Gastrocnemius medialis (tissue), 4 donors: ENCODE results near the gene NLK. TPM values are rescaled to one million over a fixed set of nuclear protein-coding genes. Genes with fewer than 3 reads are reported as not detected.

Source experiments
- ATAC-seq, 2 donors: fragments of 150-250 bp; one replicate each; pipeline ENCODE4 v1.9.1; 2016
- DNase-seq, 2 donors: peaks; one replicate each; pipeline ENCODE4 v3.0.0-alpha.2; 2019
- H3K27ac ChIP-seq, 4 donors: fragments of 200-600 bp; sonication (generic); 1 replicate in 1 of 4; 2 replicates in 3 of 4; pipeline ENCODE4 v1.5.1; 2016 to 2018; ENCODE audit warnings: mild to moderate bottlenecking in 2 of 4, moderate library complexity in 1 of 4
- H3K27me3 ChIP-seq, 3 donors: fragments of 200-600 bp; sonication (generic) in 2 of 3; 1 replicate in 1 of 3; 2 replicates in 2 of 3; pipeline versions ENCODE4 v1.5.1 to v1.6.0; 2016 to 2019; ENCODE audit warnings: mild to moderate bottlenecking in 1 of 3, moderate library complexity in 1 of 3
- H3K36me3 ChIP-seq, 2 donors: fragments of 200-600 bp; sonication (generic) in 1 of 2; one replicate each; pipeline ENCODE4 v1.5.1; 2017 to 2018
- H3K4me1 ChIP-seq, 2 donors: fragments of 200-600 bp; sonication (generic) in 1 of 2; one replicate each; pipeline ENCODE4 v1.5.1; 2016 to 2017; ENCODE audit warnings: mild to moderate bottlenecking in 2 of 2
- H3K4me3 ChIP-seq, 4 donors: fragments of 200-600 bp; sonication (generic) in 3 of 4; 1 replicate in 1 of 4; 2 replicates in 3 of 4; pipeline ENCODE4 v1.5.1; 2016 to 2019; ENCODE audit warnings: mild to moderate bottlenecking in 2 of 4
- H3K9me3 ChIP-seq, 3 donors: fragments of 200-600 bp; sonication (generic) in 2 of 3; 1 replicate in 1 of 3; 2 replicates in 2 of 3; pipeline ENCODE4 v1.5.1; 2016 to 2019
- POLR2A ChIP-seq, 2 donors: fragments of 450-650 bp; IDR thresholded peaks; one replicate each; pipeline ENCODE4 v1.6.1; 2017; ENCODE audit warnings: antibody characterized with exemption in 2 of 2, mild to moderate bottlenecking in 2 of 2, moderate library complexity in 2 of 2
- in situ Hi-C, 4 donors: fragments of 200-750 bp; cut with MboI; loops; one replicate each; pipeline versions ENCODE4 v1.15.0 to v1.8.0; 2017; ENCODE audit warnings: low sequenced_read_pairs in 4 of 4
- intact Hi-C: fragments of 100-400 bp; cut with DNase I; formaldehyde crosslinking; loops from one replicate; pipeline ENCODE4 v1.15.1; 2023; ENCODE audit warnings: low total_unique reads
- total RNA-seq, 4 donors: library from RNA; depleted of rRNA; stranded (reverse); fragments of >200 nt; gene quantifications; one replicate each; pipeline versions ENCODE4 v1.1.0 to v1.2.3, GENCODE V29; 2016
- TF ChIP-seq, protein P1 (sequence below), 5 experiments: fragments of 450-650 bp in 3 of 5; fragments of 200-600 bp in 2 of 5; sonication (generic) in 2 of 5; IDR thresholded peaks in 4 of 5; conservative IDR thresholded peaks in 1 of 5; 1 replicate in 4 of 5; 2 replicates in 1 of 5; pipeline ENCODE4 v1.5.1; 2016 to 2019; ENCODE audit warnings: antibody characterized with exemption in 5 of 5, mild to moderate bottlenecking in 3 of 5, moderate library complexity in 3 of 5

NLK gene
- total RNA-seq, 4 donors from 2014 or later = 6.5 to 11.0 (median 9.1) TPM

DNA sequence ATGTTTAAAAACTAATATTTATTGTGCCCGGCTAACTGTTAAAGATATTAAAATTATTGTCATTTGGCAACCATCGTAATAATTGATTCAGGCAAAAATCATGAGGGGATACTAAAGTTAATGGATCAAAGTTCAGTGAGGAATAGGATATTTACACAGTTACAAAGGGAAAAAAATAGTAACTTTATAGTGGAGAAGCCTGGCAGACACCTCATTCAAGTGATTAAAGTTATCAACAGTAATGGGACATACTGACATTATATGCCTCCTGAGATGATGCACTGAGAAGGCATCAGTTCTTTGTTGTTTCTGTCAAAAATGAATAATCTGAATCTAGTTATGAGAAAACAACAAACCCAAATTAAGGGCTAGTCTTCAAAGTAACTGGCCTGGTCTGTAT lies 77.1 kb downstream of the NLK start:
- no peak for DNase-seq
- TF ChIP-seq POLR2A (IDR thresholded peaks at IDR 0.05) = no peak
- TF ChIP-seq, protein P1, sequence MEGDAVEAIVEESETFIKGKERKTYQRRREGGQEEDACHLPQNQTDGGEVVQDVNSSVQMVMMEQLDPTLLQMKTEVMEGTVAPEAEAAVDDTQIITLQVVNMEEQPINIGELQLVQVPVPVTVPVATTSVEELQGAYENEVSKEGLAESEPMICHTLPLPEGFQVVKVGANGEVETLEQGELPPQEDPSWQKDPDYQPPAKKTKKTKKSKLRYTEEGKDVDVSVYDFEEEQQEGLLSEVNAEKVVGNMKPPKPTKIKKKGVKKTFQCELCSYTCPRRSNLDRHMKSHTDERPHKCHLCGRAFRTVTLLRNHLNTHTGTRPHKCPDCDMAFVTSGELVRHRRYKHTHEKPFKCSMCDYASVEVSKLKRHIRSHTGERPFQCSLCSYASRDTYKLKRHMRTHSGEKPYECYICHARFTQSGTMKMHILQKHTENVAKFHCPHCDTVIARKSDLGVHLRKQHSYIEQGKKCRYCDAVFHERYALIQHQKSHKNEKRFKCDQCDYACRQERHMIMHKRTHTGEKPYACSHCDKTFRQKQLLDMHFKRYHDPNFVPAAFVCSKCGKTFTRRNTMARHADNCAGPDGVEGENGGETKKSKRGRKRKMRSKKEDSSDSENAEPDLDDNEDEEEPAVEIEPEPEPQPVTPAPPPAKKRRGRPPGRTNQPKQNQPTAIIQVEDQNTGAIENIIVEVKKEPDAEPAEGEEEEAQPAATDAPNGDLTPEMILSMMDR (IDR thresholded peaks at IDR 0.05 in 4 of 5, conservative IDR thresholded peaks at IDR 0.05 in 1 of 5) = no peak
- in situ Hi-C loops = loop anchor here in 1 of 4 donors (25.0 kb wide), 1 partner anchor 93 kb away; no protein-coding TSS in a partner anchor
- Histone ChIP-seq H3K4me3 (no peak overlapping the region), H3K27ac (no peak overlapping the region), H3K4me1 (no peaks in the 10 kb centered on the region), H3K36me3 (peaks cover 0 to 16% of the 10 kb centered on the region in 2 donors), H3K9me3 (no peaks in the 10 kb centered on the region), H3K27me3 (no peaks in the 10 kb centered on the region)
- intact Hi-C loops = no loop called here
- ATAC-seq = no peak

DNA sequence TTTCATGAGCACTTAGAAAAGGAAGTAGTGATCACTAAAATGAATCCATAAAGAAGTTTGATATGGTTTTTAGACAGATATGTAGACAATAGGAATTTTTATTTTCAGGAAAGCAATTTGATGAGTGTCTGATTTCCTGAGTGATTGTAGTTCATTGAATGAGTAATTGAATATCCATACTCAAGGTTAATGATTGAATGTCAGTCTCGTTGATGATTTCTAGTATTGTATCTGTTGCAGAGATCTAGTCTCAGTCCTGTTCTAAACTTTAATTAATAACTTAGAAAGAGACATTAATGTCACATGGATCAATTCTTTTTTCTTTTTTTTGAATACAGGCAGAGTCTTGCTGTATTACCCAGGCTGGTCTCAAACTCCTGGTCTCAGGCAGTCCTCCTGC lies 78.3 kb downstream of the NLK start:
- in situ Hi-C loops = loop anchor here in 1 of 4 donors (25.0 kb wide), 1 partner anchor 92 kb away; no protein-coding TSS in a partner anchor
- no peaks in the 10 kb centered on the region for H3K9me3 ChIP-seq
- ATAC-seq = no peak

DNA sequence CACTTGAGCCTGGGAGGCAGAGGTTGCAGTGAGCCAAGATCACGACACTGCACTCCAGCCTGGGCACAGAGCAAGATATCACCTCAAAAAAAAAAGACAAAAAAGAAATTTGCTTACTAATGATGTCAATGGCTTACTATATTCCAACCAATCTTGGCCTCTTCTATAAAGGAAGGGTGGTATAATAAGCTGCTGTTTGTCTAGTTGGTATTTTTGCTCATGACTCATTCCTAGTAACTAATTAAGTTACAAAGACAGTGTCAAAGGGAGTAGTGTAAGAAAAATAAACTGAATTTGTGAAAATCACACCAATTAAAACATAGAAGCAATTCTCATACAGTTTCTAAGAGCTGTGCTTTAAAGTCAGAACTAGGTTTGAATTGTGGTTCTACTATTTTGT lies 82.5 kb downstream of the NLK start:
- H3K27ac ChIP-seq = no peak overlapping the region
- H3K4me3 ChIP-seq = no peak overlapping the region
- no peaks in the 10 kb centered on the region for H3K9me3 ChIP-seq
- peaks cover 0 to 16% of the 10 kb centered on the region in 2 donors for H3K36me3 ChIP-seq
- ATAC-seq (no peak), DNase-seq (no peak)
- intact Hi-C loops (no loop called here), in situ Hi-C loops (loop anchor here in 1 of 4 donors (25.0 kb wide), 1 partner anchor 87 kb away; no protein-coding TSS in a partner anchor)
- H3K4me1 ChIP-seq = no peaks in the 10 kb centered on the region
- H3K27me3 ChIP-seq = no peaks in the 10 kb centered on the region
- TF ChIP-seq POLR2A (IDR thresholded peaks at IDR 0.05) = no peak
- TF ChIP-seq, protein P1 (IDR thresholded peaks at IDR 0.05 in 4 of 5, conservative IDR thresholded peaks at IDR 0.05 in 1 of 5) = no peak

More for the DNA sequence above, 78.3 kb downstream of the NLK start:
- H3K27me3 ChIP-seq = no peaks in the 10 kb centered on the region
- no peaks in the 10 kb centered on the region for H3K4me1 ChIP-seq
- no peak for DNase-seq
- intact Hi-C loops = no loop called here
- peaks cover 0 to 16% of the 10 kb centered on the region in 2 donors for H3K36me3 ChIP-seq
- no peak overlapping the region for H3K27ac ChIP-seq
- TF ChIP-seq, protein P1 (IDR thresholded peaks at IDR 0.05 in 4 of 5, conservative IDR thresholded peaks at IDR 0.05 in 1 of 5) = no peak
- no peak for TF ChIP-seq POLR2A (IDR thresholded peaks at IDR 0.05)
- H3K4me3 ChIP-seq = no peak overlapping the region

DNA sequence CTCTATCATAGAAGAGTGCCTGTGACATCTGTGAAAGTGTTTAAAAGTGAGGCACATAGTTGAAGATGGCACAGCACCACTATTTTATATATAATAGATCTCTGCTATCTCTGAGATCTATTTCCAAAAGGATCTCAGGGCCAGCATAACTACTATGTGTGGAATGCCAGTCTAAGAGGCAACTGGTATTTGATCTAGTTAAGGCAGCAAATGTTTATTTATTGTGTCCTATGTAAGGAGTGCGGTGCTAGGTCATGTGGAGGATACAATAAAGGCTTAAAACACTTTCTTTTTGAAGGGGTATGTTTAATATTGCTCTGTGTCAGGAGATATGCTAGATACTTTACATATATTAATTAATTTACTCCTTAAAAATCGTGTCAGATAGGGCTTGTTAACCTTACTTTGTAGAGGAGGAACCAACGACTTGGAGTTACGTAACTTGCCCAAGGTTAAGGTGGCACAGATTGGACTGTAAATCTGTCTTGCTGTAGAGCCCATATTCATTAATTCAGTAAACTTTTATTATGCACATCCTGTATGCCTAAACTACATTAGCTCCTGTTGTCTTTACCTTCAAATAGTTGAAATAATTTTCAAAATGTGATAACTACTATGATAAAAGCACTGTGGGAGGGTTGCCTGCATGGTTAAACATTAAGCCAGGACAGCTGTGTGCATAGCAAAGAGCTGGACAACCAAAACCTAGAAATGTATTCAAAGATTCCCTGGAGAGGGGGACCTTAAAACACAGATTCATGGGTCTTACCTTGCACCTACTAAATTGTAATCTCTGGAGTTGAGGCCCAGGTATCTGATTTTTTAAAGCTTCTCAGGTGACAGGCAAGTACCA lies 83.3 kb downstream of the NLK start:
- no peak overlapping the region for H3K4me3 ChIP-seq
- H3K27ac ChIP-seq = no peak overlapping the region
- intact Hi-C loops = no loop called here
- TF ChIP-seq POLR2A (IDR thresholded peaks at IDR 0.05) = no peak
- TF ChIP-seq, protein P1 (IDR thresholded peaks at IDR 0.05 in 4 of 5, conservative IDR thresholded peaks at IDR 0.05 in 1 of 5) = no peak
- no peak for DNase-seq
- H3K27me3 ChIP-seq = no peaks in the 10 kb centered on the region
- no peak for ATAC-seq
- no peaks in the 10 kb centered on the region for H3K4me1 ChIP-seq
- H3K9me3 ChIP-seq = no peaks in the 10 kb centered on the region
- peaks cover 0 to 16% of the 10 kb centered on the region in 2 donors for H3K36me3 ChIP-seq
- in situ Hi-C loops = no loop called here
